Measurements from ENCODE around the gene HSD17B4. TPM values are rescaled to one million over a fixed set of nuclear protein-coding genes. Genes with fewer than 3 reads are reported as not detected.
"Not testable (repeated sequence)": the region's sequence is repeated elsewhere in the genome, so short reads cannot be mapped to it uniquely, and the experiment has no call there.

The HSD17B4 gene
- total and polyA plus RNA-seq, 4 donors, result 138 to 172 (median 163) TPM

DNA sequence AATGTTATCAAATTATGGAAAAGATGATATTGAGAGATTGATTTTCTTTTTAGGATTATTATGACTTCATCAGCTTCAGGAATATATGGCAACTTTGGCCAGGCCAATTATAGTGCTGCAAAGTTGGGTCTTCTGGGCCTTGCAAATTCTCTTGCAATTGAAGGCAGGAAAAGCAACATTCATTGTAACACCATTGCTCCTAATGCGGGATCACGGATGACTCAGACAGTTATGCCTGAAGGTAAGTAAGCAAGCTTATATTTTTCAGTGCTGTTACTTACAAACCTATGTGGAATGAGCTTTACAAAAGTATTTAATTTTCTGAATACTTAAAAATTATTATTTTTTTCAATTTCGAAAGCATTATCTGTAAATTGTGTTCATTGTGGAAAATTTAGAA lies 26.5 kb downstream of the HSD17B4 start:
- Histone ChIP-seq H3K4me1 (ENCODE audit: control insufficient read depth in 1 of 2, insufficient read depth in 2 of 2, low read length in 2 of 2) (peaks cover 0 to 3% of the 10 kb centered on the region in 2 donors), H3K27me3 (ENCODE audit: control insufficient read depth in 1 of 2, insufficient read depth in 2 of 2, low read length in 1 of 2) (no peaks in the 10 kb centered on the region)

DNA sequence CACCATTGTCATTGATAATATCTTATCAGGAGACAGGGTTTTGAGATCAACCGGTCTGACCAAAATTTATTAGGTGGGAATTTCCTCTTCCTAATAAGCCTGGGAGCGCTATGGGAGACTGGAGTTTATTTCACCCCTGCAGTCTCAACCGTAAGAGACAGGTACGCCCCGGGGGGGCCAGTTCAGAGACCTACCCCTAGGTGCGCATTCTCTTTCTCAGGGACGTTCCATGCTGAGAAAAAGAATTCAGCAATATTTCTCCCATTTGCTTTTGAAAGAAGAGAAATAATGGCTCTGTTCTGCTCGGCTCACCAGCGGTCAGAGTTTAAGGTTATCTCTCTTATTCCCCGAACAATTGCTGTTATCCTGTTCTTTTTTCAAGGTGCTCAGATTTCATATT lies 28.3 kb downstream of the HSD17B4 start:
- DNase-seq; ATAC-seq (ENCODE audit: low FRiP score); H3K36me3 ChIP-seq (ENCODE audit: control insufficient read depth in 1 of 2, insufficient read depth in 2 of 2, low read length in 1 of 2); H3K4me1 ChIP-seq (ENCODE audit: control insufficient read depth in 1 of 2, insufficient read depth in 2 of 2, low read length in 2 of 2); H3K27ac ChIP-seq (ENCODE audit: low read depth in 1 of 2, low read length in 2 of 2); H3K27me3 ChIP-seq (ENCODE audit: control insufficient read depth in 1 of 2, insufficient read depth in 2 of 2, low read length in 1 of 2); H3K4me3 ChIP-seq (ENCODE audit: low read length in 2 of 2); intact Hi-C loops (cut with DNase I); H3K9me3 ChIP-seq (ENCODE audit: control insufficient read depth, low read length): not testable (repeated sequence)
- 80 to 83% methylated on average over 8 to 10 of the region's 10 CpGs for WGBS, 2 donors

More for the DNA sequence above, 26.5 kb downstream of the HSD17B4 start:
- intact Hi-C loops (cut with DNase I), result loop anchor here in 1 of 2 donors (10.0 kb wide), 1 partner anchor 986 kb away; the partner anchor contains the start of gene PRR16
- Histone ChIP-seq H3K9me3 (ENCODE audit: control insufficient read depth, low read length) (no peaks in the 10 kb centered on the region), H3K27ac (ENCODE audit: low read depth in 1 of 2, low read length in 2 of 2) (no peak overlapping the region), H3K4me3 (ENCODE audit: low read length in 2 of 2) (no peak overlapping the region), H3K36me3 (ENCODE audit: control insufficient read depth in 1 of 2, insufficient read depth in 2 of 2, low read length in 1 of 2) (peaks cover 2 to 8% of the 10 kb centered on the region in 2 donors)
- 93 to 97% methylated on average over 3 of the region's 3 CpGs for WGBS, 2 donors
- DNase-seq (no peak), ATAC-seq (ENCODE audit: low FRiP score) (no peak)

DNA sequence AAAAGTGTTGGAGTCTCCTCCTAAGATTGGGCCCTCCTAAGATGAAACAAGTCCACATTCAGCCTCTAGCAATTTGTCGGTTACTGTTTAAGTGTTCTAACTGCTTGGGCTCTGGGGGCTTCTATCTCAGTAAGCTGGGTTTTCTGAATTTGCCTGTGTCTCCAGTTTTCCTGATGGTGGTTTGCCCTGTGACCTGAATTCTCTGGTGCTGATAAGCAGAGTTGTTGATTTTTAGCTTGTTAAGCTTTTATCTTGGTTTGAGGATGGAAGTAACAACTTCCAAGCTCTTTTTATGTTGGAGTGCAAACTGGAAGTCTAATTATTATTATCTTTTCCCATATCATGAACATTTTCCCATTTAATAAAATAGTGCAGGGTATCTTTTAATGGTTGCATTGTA lies 30.9 kb downstream of the HSD17B4 start:
- intact Hi-C loops (cut with DNase I), result no loop called here
- Histone ChIP-seq H3K27me3 (ENCODE audit: control insufficient read depth in 1 of 2, insufficient read depth in 2 of 2, low read length in 1 of 2) (no peaks in the 10 kb centered on the region), H3K36me3 (ENCODE audit: control insufficient read depth in 1 of 2, insufficient read depth in 2 of 2, low read length in 1 of 2) (peaks cover 0 to 8% of the 10 kb centered on the region in 2 donors), H3K27ac (ENCODE audit: low read depth in 1 of 2, low read length in 2 of 2) (no peak overlapping the region), H3K9me3 (ENCODE audit: control insufficient read depth, low read length) (no peaks in the 10 kb centered on the region), H3K4me1 (ENCODE audit: control insufficient read depth in 1 of 2, insufficient read depth in 2 of 2, low read length in 2 of 2) (peaks cover 0 to 3% of the 10 kb centered on the region in 2 donors), H3K4me3 (ENCODE audit: low read length in 2 of 2) (no peak overlapping the region)
- ATAC-seq (ENCODE audit: low FRiP score), result no peak
- WGBS, 2 donors, result 75 to 94% methylated on average over 1 of the region's 1 CpG
- DNase-seq, result no peak

DNA sequence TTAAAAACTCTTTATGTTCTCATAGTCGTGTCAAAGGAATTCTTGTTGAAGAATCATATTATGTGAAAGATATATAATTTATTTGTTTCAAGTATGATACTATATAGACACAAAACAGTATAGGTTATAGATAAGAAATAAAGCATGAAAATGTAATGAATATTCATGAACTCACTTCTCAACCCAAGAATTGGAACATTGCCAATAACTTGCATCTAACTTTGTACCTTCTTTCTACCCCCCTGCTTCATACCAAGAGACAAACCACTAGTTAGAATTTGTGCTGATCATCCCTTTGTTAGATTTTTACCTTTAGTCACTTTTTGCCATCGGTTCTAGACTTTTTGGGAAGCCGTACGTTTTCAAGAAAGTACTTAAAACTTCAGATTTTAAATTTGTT lies 32.6 kb downstream of the HSD17B4 start:
- H3K4me1 ChIP-seq (ENCODE audit: control insufficient read depth in 1 of 2, insufficient read depth in 2 of 2, low read length in 2 of 2), result peaks cover 0 to 3% of the 10 kb centered on the region in 2 donors
- H3K4me3 ChIP-seq (ENCODE audit: low read length in 2 of 2), result no peak overlapping the region
- no peak overlapping the region for H3K27ac ChIP-seq (ENCODE audit: low read depth in 1 of 2, low read length in 2 of 2)
- no peaks in the 10 kb centered on the region for H3K27me3 ChIP-seq (ENCODE audit: control insufficient read depth in 1 of 2, insufficient read depth in 2 of 2, low read length in 1 of 2)
- no peak for DNase-seq
- H3K36me3 ChIP-seq (ENCODE audit: control insufficient read depth in 1 of 2, insufficient read depth in 2 of 2, low read length in 1 of 2), result peaks cover 0 to 8% of the 10 kb centered on the region in 2 donors
- 97% methylated on average over 4 of the region's 4 CpGs for WGBS, 2 donors
- ATAC-seq (ENCODE audit: low FRiP score), result no peak
- intact Hi-C loops (cut with DNase I), result no loop called here
- no peaks in the 10 kb centered on the region for H3K9me3 ChIP-seq (ENCODE audit: control insufficient read depth, low read length)

DNA sequence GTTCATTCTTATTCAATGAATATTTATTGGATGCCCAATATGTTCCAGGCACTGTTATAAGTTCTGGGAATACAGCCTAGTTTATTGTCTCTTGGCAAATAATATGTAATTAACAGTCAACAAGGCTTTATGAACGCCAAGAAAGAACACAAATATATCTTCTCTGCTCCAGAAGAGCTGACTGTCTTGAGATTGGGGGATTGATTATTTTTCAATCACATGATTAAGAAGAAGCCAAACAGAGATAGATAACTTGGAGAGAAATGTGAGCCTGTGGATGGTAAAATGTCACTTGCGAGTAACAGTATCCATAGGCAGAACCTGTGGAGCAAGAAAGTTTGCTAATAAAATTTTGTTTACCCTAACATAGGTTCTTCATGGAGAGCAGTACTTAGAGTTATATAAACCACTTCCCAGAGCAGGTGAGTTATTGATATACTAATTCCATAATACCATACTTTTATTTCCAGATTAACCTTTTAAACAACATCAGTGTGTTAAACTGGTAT lies 49.4 kb downstream of the HSD17B4 start:
- WGBS, 2 donors, result 95 to 97% methylated on average over 2 of the region's 2 CpGs
- DNase-seq (no peak), ATAC-seq (ENCODE audit: low FRiP score) (no peak)
- H3K9me3 ChIP-seq (ENCODE audit: control insufficient read depth, low read length), result no peaks in the 10 kb centered on the region
- intact Hi-C loops (cut with DNase I), result no loop called here
- H3K4me3 ChIP-seq (ENCODE audit: low read length in 2 of 2), result no peak overlapping the region
- H3K36me3 ChIP-seq (ENCODE audit: control insufficient read depth in 1 of 2, insufficient read depth in 2 of 2, low read length in 1 of 2), result peaks cover 0 to 3% of the 10 kb centered on the region in 2 donors
- H3K27ac ChIP-seq (ENCODE audit: low read depth in 1 of 2, low read length in 2 of 2), result no peak overlapping the region
- H3K4me1 ChIP-seq (ENCODE audit: control insufficient read depth in 1 of 2, insufficient read depth in 2 of 2, low read length in 2 of 2), result no peaks in the 10 kb centered on the region
- H3K27me3 ChIP-seq (ENCODE audit: control insufficient read depth in 1 of 2, insufficient read depth in 2 of 2, low read length in 1 of 2), result no peaks in the 10 kb centered on the region

DNA sequence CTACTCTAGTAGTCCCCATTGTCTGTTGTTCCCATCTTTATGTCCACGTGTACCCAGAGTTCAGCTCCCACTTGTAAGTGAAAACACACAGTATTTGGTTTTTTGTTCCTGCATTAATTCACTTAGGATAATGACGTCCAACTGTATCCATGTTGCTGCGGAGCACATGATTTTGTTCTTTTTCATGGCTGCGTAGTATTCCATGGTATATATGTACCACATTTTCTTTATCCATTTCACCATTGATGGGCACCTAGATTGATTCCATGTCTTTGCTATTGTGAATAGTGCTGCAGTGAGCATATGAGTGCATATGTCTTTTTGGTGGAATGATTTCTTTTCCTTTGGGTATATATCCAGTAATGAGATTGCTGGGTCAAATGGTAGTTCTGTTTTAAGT lies 51.6 kb downstream of the HSD17B4 start:
- WGBS, 2 donors, result 87 to 100% methylated on average over 4 of the region's 4 CpGs
- H3K4me3 ChIP-seq (ENCODE audit: low read length in 2 of 2); H3K9me3 ChIP-seq (ENCODE audit: control insufficient read depth, low read length); DNase-seq; H3K27ac ChIP-seq (ENCODE audit: low read depth in 1 of 2, low read length in 2 of 2); H3K36me3 ChIP-seq (ENCODE audit: control insufficient read depth in 1 of 2, insufficient read depth in 2 of 2, low read length in 1 of 2); H3K27me3 ChIP-seq (ENCODE audit: control insufficient read depth in 1 of 2, insufficient read depth in 2 of 2, low read length in 1 of 2); ATAC-seq (ENCODE audit: low FRiP score); H3K4me1 ChIP-seq (ENCODE audit: control insufficient read depth in 1 of 2, insufficient read depth in 2 of 2, low read length in 2 of 2); intact Hi-C loops (cut with DNase I): not testable (repeated sequence)

DNA sequence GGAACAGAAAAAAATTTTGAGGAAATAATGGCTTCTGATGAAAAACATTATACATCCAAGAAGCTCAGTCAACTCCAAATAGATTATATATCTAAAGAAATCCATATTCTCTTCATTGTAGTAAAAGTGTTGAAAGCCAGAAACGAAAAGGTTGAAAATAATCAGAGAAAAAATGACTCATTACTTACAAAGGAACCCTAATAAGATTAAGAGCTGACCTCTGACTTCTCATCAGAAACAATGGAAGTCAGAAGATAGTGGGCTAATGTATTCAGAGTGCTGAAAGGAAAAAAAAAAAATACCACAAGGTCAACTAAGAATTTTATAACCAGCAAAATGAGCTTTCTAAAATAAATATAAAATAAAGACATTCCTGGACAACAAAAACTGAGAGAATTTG lies 60.0 kb downstream of the HSD17B4 start:
- intact Hi-C loops (cut with DNase I), result no loop called here
- no peaks in the 10 kb centered on the region for H3K27me3 ChIP-seq (ENCODE audit: control insufficient read depth in 1 of 2, insufficient read depth in 2 of 2, low read length in 1 of 2)
- peaks cover 7 to 9% of the 10 kb centered on the region in 2 donors for H3K36me3 ChIP-seq (ENCODE audit: control insufficient read depth in 1 of 2, insufficient read depth in 2 of 2, low read length in 1 of 2)
- no peak overlapping the region for H3K4me3 ChIP-seq (ENCODE audit: low read length in 2 of 2)
- H3K27ac ChIP-seq (ENCODE audit: low read depth in 1 of 2, low read length in 2 of 2), result no peak overlapping the region
- no peaks in the 10 kb centered on the region for H3K4me1 ChIP-seq (ENCODE audit: control insufficient read depth in 1 of 2, insufficient read depth in 2 of 2, low read length in 2 of 2)
- ATAC-seq (ENCODE audit: low FRiP score), result no peak
- WGBS, 2 donors, result 93 to 98% methylated on average over 1 of the region's 1 CpG
- DNase-seq, result no peak
- no peaks in the 10 kb centered on the region for H3K9me3 ChIP-seq (ENCODE audit: control insufficient read depth, low read length)

DNA sequence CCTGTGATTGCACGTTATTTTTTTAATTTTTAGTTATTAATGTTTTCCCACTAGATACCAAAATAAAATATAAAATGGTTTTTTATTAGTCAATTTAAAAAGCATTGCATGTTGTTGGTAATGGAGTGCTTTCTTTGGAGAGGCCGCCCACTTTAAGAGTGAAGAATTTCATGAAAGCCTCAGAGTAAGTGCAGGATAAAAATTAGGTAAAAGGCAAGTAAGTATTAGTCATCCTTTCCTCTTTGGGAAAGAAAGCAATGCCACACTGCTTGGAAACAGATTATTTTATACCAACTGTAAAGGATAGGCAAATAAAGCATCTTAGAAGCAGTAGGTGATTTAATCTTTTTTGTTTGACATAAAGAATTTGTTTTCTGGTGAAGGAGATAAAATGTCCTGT lies 62.9 kb downstream of the HSD17B4 start:
- Histone ChIP-seq H3K27ac (ENCODE audit: low read depth in 1 of 2, low read length in 2 of 2) (no peak overlapping the region), H3K27me3 (ENCODE audit: control insufficient read depth in 1 of 2, insufficient read depth in 2 of 2, low read length in 1 of 2) (no peaks in the 10 kb centered on the region), H3K4me3 (ENCODE audit: low read length in 2 of 2) (no peak overlapping the region), H3K9me3 (ENCODE audit: control insufficient read depth, low read length) (no peaks in the 10 kb centered on the region), H3K36me3 (ENCODE audit: control insufficient read depth in 1 of 2, insufficient read depth in 2 of 2, low read length in 1 of 2) (peaks cover 5 to 6% of the 10 kb centered on the region in 2 donors), H3K4me1 (ENCODE audit: control insufficient read depth in 1 of 2, insufficient read depth in 2 of 2, low read length in 2 of 2) (no peaks in the 10 kb centered on the region)
- DNase-seq (no peak), ATAC-seq (ENCODE audit: low FRiP score) (no peak)
- WGBS, 2 donors, result 72 to 81% methylated on average over 2 of the region's 2 CpGs
- intact Hi-C loops (cut with DNase I), result no loop called here

DNA sequence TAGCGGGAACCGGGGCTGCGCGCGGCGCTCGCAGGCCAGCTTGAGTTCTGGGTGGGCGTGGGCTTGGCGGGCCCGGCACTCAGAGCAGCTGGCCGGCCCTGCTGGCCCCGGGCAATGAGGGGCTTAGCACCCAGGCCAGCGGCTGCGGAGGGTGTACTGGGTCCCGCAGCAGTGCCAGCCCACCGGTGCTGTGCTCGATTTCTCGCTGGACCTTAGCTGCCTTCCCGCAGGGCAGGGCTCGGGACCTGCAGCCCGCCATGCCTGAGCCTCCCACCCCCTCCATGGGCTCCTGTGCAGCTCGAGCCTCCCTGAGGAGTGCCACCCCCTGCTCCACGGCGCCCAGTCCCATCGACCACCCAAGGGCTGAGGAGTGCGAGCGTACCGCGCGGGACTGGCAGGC lies 64.8 kb downstream of the HSD17B4 start:
- H3K9me3 ChIP-seq (ENCODE audit: control insufficient read depth, low read length); DNase-seq; H3K27ac ChIP-seq (ENCODE audit: low read depth in 1 of 2, low read length in 2 of 2); H3K4me1 ChIP-seq (ENCODE audit: control insufficient read depth in 1 of 2, insufficient read depth in 2 of 2, low read length in 2 of 2); H3K36me3 ChIP-seq (ENCODE audit: control insufficient read depth in 1 of 2, insufficient read depth in 2 of 2, low read length in 1 of 2); ATAC-seq (ENCODE audit: low FRiP score); H3K27me3 ChIP-seq (ENCODE audit: control insufficient read depth in 1 of 2, insufficient read depth in 2 of 2, low read length in 1 of 2); intact Hi-C loops (cut with DNase I); H3K4me3 ChIP-seq (ENCODE audit: low read length in 2 of 2): not testable (repeated sequence)
- 95 to 98% methylated on average over 19 to 30 of the region's 30 CpGs for WGBS, 2 donors
